GM06990 (cell line): ENCODE measurements around the gene TOPAZ1.
A peak's percentile ranks its signal among the peaks of the same experiment; 100 is the strongest.
"Not testable (repeated sequence)": the region's sequence is repeated elsewhere in the genome, so short reads cannot be mapped to it uniquely, and the experiment has no call there.

Source experiments
- DNase-seq: peaks from one replicate; pipeline ENCODE4 v3.0.0-alpha.2; 2011; ENCODE audit not compliant: insufficient read length; ENCODE audit errors: extremely low read depth
- H3K27me3 ChIP-seq: replicated peaks from 2 replicates; pipeline ENCODE4 v1.6.0; 2011; ENCODE audit warnings: low read length; ENCODE audit not compliant: control insufficient read depth, insufficient read depth
- H3K36me3 ChIP-seq: 2 replicates; pipeline ENCODE4 v1.5.1; 2011; ENCODE audit warnings: low read length; ENCODE audit not compliant: control insufficient read depth, insufficient read depth
- H3K4me3 ChIP-seq: replicated peaks from 2 replicates; pipeline ENCODE4 v1.5.1; 2011; ENCODE audit warnings: low read depth, mild to moderate bottlenecking, control low read depth, low read length
- TF ChIP-seq, protein P1 (sequence below): IDR thresholded peaks from 2 replicates; pipeline ENCODE4 v1.5.1; 2011; ENCODE audit warnings: low read length, control low read depth, mild to moderate bottlenecking, inconsistent platforms; ENCODE audit not compliant: insufficient read depth, poor library complexity, severe bottlenecking

Gene TOPAZ1

DNA sequence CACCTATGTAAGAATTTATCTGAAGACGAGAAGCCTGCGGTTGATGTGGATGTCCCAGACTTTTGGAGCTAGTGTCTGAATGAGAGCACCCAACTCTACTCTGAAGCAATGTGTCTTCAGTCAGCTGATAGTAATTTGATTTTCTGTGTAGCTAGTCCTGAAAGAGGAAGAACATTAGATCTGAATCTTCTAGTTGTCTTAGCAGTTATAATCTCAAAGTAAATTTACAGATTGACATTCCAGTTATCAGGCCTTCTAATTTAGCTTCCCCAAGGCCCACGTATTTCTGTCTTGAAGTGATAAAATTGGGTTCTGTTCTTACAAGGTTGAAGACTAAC is 98.3 kb downstream of the TOPAZ1 start:
- no peaks in the 10 kb centered on the region for H3K36me3 ChIP-seq
- H3K27me3 ChIP-seq = no peaks in the 10 kb centered on the region
- H3K4me3 ChIP-seq = peak overlapping the region; percentile 73
- TF ChIP-seq, protein P1, sequence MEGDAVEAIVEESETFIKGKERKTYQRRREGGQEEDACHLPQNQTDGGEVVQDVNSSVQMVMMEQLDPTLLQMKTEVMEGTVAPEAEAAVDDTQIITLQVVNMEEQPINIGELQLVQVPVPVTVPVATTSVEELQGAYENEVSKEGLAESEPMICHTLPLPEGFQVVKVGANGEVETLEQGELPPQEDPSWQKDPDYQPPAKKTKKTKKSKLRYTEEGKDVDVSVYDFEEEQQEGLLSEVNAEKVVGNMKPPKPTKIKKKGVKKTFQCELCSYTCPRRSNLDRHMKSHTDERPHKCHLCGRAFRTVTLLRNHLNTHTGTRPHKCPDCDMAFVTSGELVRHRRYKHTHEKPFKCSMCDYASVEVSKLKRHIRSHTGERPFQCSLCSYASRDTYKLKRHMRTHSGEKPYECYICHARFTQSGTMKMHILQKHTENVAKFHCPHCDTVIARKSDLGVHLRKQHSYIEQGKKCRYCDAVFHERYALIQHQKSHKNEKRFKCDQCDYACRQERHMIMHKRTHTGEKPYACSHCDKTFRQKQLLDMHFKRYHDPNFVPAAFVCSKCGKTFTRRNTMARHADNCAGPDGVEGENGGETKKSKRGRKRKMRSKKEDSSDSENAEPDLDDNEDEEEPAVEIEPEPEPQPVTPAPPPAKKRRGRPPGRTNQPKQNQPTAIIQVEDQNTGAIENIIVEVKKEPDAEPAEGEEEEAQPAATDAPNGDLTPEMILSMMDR = no peak
- DNase-seq = no peak

DNA sequence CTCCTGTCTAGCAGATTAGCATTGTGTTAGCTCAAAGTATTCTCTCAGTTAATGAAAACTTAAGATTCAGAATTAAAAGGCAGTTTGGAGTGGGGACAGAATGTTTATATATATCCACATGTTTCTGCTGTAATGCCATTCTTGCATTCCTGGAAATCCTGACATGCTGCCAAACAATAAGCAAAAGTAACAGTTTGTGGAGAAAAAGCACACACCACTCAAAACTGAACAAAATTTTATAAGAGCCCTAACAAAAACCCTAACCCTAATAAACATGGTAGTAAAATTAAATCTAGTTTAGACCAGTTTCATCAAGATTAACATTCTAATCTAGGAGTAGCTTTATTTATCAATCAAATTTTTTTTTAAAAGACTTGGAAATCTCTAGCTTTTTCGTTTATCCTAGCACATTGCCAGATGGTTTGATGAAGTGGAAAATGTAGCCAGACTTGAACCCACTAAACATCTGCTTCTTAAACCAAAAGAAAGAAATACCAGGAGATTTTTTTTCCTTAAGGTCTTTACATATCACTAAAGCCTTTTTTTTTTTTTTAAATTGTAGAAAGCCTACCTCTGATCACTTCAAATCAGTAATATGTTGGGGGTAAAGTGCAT is 100.6 kb downstream of the TOPAZ1 start:
- Histone ChIP-seq H3K36me3 (no peaks in the 10 kb centered on the region), H3K27me3 (no peaks in the 10 kb centered on the region), H3K4me3 (no peak overlapping the region)
- TF ChIP-seq, protein P1 = no peak
- no peak for DNase-seq

- Histone ChIP-seq H3K36me3 (no peaks in the 10 kb centered on the region), H3K4me3 (no peak overlapping the region), H3K27me3 (no peaks in the 10 kb centered on the region)
- TF ChIP-seq, protein P1 = no peak
- DNase-seq = no peak
These were observed 101.7 kb downstream of the TOPAZ1 start for GRCh38 chr3:44343421-44343820.

DNA sequence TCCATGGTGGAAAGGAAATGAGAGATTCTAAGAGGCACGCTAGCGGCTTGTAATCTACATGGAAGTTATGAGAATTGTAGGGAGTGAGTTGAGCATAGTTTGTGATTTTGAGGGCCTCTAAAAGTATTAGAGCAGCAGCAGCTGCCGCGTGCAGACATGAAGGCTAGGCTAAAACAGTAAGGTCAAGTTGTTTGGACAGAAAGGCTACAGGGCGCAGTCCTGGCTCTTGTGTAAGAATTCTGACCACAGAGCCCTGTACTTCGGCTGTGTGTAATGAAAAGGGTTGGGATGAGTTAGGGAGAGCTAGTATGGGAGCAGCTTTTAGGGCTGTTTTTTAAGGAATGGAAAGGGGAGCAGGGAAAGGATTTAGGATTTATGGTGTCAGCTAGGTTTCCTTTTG is 104.9 kb downstream of the TOPAZ1 start:
- DNase-seq, H3K4me3 ChIP-seq, H3K36me3 ChIP-seq, H3K27me3 ChIP-seq: not testable (repeated sequence)

DNA sequence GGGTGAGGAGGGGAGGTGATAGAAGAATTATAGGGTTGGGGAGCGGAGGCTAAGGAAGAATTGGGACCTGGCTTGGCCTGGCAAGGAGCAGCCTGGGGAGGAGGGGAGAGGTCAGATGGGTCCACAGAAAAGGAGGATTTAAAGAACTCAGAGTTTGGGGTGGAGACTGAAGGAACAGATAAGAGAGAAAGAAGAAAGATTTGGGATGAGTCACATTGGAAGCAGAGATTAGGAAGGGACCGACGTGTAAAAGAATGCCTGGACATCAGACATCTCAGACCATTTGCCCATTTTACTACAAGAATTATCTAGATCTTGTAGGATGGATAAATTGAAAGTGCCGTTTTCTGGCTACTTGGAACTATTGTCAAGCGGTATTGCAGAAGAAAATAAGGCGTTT is 107.3 kb downstream of the TOPAZ1 start:
- Histone ChIP-seq H3K27me3 (no peaks in the 10 kb centered on the region), H3K36me3 (no peaks in the 10 kb centered on the region), H3K4me3 (no peak overlapping the region)
- no peak for DNase-seq
- TF ChIP-seq, protein P1 = no peak

DNA sequence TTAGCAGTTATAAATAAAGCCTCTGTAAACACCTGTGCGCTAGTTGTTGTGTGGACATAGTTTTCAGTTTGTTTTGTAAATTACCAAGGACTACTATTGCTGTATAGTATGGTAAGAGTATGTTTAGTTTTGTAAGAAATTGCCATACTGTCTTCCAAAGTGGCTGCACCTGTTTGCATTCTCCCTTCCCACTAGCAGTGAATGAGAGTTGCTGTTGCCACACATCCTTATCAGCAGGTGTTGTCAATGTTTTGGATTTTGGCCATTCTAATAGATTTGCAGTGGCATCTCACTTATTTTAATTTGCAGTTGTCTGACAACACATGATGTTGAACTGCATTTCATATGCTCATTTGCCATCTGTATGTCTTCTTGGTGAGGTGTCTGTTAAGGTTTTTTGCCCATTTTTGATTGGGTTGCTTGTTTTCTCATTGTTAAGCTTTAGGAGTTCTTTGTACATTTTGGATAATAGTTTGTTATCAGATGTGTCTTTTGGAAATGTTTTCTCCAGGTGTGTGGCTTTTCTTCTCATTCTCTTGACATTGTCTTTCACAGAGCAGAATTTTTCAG is 111.8 kb downstream of the TOPAZ1 start:
- no peaks in the 10 kb centered on the region for H3K27me3 ChIP-seq
- no peak for DNase-seq
- no peak overlapping the region for H3K4me3 ChIP-seq
- TF ChIP-seq, protein P1 = no peak
- H3K36me3 ChIP-seq = no peaks in the 10 kb centered on the region; the same call in 1 of the 2 replicates
